GM23248 (cell line): ENCODE measurements around the gene PARK7. TPM values are rescaled to one million over a fixed set of nuclear protein-coding genes. Genes with fewer than 3 reads are reported as not detected.

ENCODE experiments used
- DNase-seq: peaks from one replicate; pipeline ENCODE4 v3.0.0-alpha.2; 2015
- H2AFZ ChIP-seq: fragments of 200-600 bp; sonication (generic); 2 replicates; pipeline ENCODE4 v1.6.1; 2016; ENCODE audit warnings: antibody characterized with exemption
- H3F3A ChIP-seq: fragments of 200-600 bp; sonication (generic); 2 replicates; pipeline ENCODE4 v1.6.1; 2016; ENCODE audit warnings: mild to moderate bottlenecking, antibody characterized with exemption, mixed run types; ENCODE audit not compliant: insufficient read depth
- H3K27ac ChIP-seq: fragments of 200-600 bp; sonication (generic); 2 replicates; pipeline ENCODE4 v1.5.1; 2016; ENCODE audit warnings: mild to moderate bottlenecking
- H3K27me3 ChIP-seq: fragments of 200-600 bp; sonication (generic); replicated peaks from 2 replicates; pipeline ENCODE4 v1.6.1; 2016; ENCODE audit warnings: mild to moderate bottlenecking; ENCODE audit not compliant: insufficient read depth
- H3K36me3 ChIP-seq: fragments of 200-600 bp; sonication (generic); 2 replicates; pipeline ENCODE4 v1.6.1; 2016; ENCODE audit warnings: low read depth, mild to moderate bottlenecking
- H3K4me1 ChIP-seq: fragments of 200-600 bp; sonication (generic); 2 replicates; pipeline ENCODE4 v1.6.1; 2016; ENCODE audit warnings: mild to moderate bottlenecking; ENCODE audit not compliant: insufficient read depth
- H3K4me2 ChIP-seq: fragments of 200-600 bp; sonication (generic); one replicate; pipeline ENCODE4 v1.6.1; 2016; ENCODE audit warnings: mild to moderate bottlenecking; ENCODE audit not compliant: unreplicated experiment
- H3K4me3 ChIP-seq: fragments of 200-600 bp; sonication (generic); 2 replicates; pipeline ENCODE4 v1.5.1; 2016; ENCODE audit warnings: mild to moderate bottlenecking
- H3K79me2 ChIP-seq: fragments of 200-600 bp; sonication (generic); 2 replicates; pipeline ENCODE4 v1.6.1; 2016; ENCODE audit warnings: mild to moderate bottlenecking; ENCODE audit not compliant: insufficient read depth
- H3K9ac ChIP-seq: fragments of 200-600 bp; sonication (generic); 2 replicates; pipeline ENCODE4 v1.6.1; 2016; ENCODE audit warnings: mild to moderate bottlenecking
- H3K9me2 ChIP-seq: fragments of 200-600 bp; sonication (generic); 2 replicates; pipeline ENCODE4 v1.6.1; 2016; ENCODE audit warnings: mixed run types, mild to moderate bottlenecking, moderate library complexity; ENCODE audit not compliant: insufficient read depth
- H3K9me3 ChIP-seq: fragments of 200-600 bp; sonication (generic); one replicate; pipeline ENCODE4 v1.6.1; 2017; ENCODE audit warnings: low read depth
- H4K20me1 ChIP-seq: fragments of 200-600 bp; sonication (generic); 2 replicates; pipeline ENCODE4 v1.6.0; 2016; ENCODE audit not compliant: insufficient read depth
- EZH2 ChIP-seq: fragments of 200-600 bp; sonication (generic); IDR thresholded peaks from 2 replicates; pipeline ENCODE4 v1.6.1; 2018; ENCODE audit warnings: antibody characterized with exemption, mild to moderate bottlenecking; ENCODE audit not compliant: insufficient read depth, poor library complexity, severe bottlenecking
- EZH2phosphoT487 ChIP-seq: fragments of 200-600 bp; sonication (generic); IDR thresholded peaks from 2 replicates; pipeline ENCODE4 v1.6.1; 2018; ENCODE audit warnings: antibody characterized with exemption, moderate library complexity, mild to moderate bottlenecking, low read depth; ENCODE audit not compliant: insufficient read depth
- WGBS, 2 experiments: methylation state at CpG; one replicate each; pipeline ENCODE4 v1.1.6; 2015 to 2017; ENCODE audit warnings: low lambda C conversion rate in 2 of 2, low coverage in 1 of 2; ENCODE audit errors: missing lambda C conversion rate in 2 of 2; 5-methylcytosine and 5-hydroxymethylcytosine counted together
- in situ Hi-C: fragments of 300-500 bp; cut with MboI; formaldehyde crosslinking; loops from 2 replicates; pipeline ENCODE4 v1.15.0; 2020
- polyA plus RNA-seq: library from polyadenylated mRNA; unstranded; fragments of >200 nt; fragmentation: Nextera tagmentation; extraction: Ambion mirVana; gene quantifications from 2 replicates; pipeline ENCODE4 v1.2.1, GENCODE V29; 2016
- total RNA-seq: library from RNA; depleted of rRNA; stranded (reverse); fragments of >200 nt; shearing (Covaris generic); gene quantifications from 2 replicates; pipeline ENCODE4 v1.2.3, GENCODE V29; 2014

The PARK7 gene
- total and polyA plus RNA-seq, 2 experiments from 2014 or later: 191 to 514 TPM

GRCh38 chr1:8015809-8016165 lies 54.3 kb downstream of the PARK7 start:
- TF ChIP-seq EZH2 (no peak), EZH2phosphoT487 (no peak)
- DNase-seq: peak; percentile 33
- H3K79me2 ChIP-seq: peaks cover 76% of the 10 kb centered on the region
- in situ Hi-C loops: no loop called here
- H3K27me3 ChIP-seq: no peaks in the 10 kb centered on the region
- peak overlapping the region; percentile 39 for H3K9ac ChIP-seq
- 0 out of 2 replicates have a peak overlapping the region, but pooled peaks have one; percentile 3 for H3K4me3 ChIP-seq
- H2AFZ ChIP-seq: no peak overlapping the region
- H3K4me1 ChIP-seq: peaks cover 65% of the 10 kb centered on the region
- H3K27ac ChIP-seq: peak overlapping the region; percentile 54
- H4K20me1 ChIP-seq: no peaks in the 10 kb centered on the region
- H3F3A ChIP-seq: peaks cover 98% of the 10 kb centered on the region
- H3K9me3 ChIP-seq: no peaks in the 10 kb centered on the region
- 49 to 56% methylated on average over 2 of the region's 2 CpGs for WGBS, 2 experiments
- H3K4me2 ChIP-seq: peak overlapping the region; percentile 40
- peaks cover 28% of the 10 kb centered on the region for H3K36me3 ChIP-seq
- H3K9me2 ChIP-seq: no peaks in the 10 kb centered on the region

- H3K9ac ChIP-seq: no peak overlapping the region
- no peak for DNase-seq
- peaks cover 79% of the 10 kb centered on the region for H3K79me2 ChIP-seq
- H2AFZ ChIP-seq: no peak overlapping the region
- in situ Hi-C loops: no loop called here
- H3K27me3 ChIP-seq: no peaks in the 10 kb centered on the region
- H3K36me3 ChIP-seq: peaks cover 22% of the 10 kb centered on the region
- H3K4me2 ChIP-seq: peak overlapping the region; percentile 40
- H3K9me2 ChIP-seq: no peaks in the 10 kb centered on the region
- H3F3A ChIP-seq: peaks cover 99% of the 10 kb centered on the region
- H3K9me3 ChIP-seq: no peaks in the 10 kb centered on the region
- peaks cover 71% of the 10 kb centered on the region for H3K4me1 ChIP-seq
- 38 to 42% methylated on average over 4 of the region's 4 CpGs for WGBS, 2 experiments
- TF ChIP-seq EZH2phosphoT487: no peak
- no peak for TF ChIP-seq EZH2
- no peaks in the 10 kb centered on the region for H4K20me1 ChIP-seq
- H3K4me3 ChIP-seq: no peak overlapping the region
- H3K27ac ChIP-seq: no peak overlapping the region
Observed at GRCh38 chr1:8016210-8016894, 54.8 kb downstream of the PARK7 start.

GRCh38 chr1:8016895-8017241 lies 55.4 kb downstream of the PARK7 start:
- peaks cover 97% of the 10 kb centered on the region for H3F3A ChIP-seq
- H3K4me1 ChIP-seq: peaks cover 73% of the 10 kb centered on the region
- H3K4me2 ChIP-seq: peak overlapping the region; percentile 43
- 0 out of 2 replicates have a peak overlapping the region, but pooled peaks have one; percentile 10 for H3K9ac ChIP-seq
- no peaks in the 10 kb centered on the region for H3K27me3 ChIP-seq
- TF ChIP-seq EZH2 (no peak), EZH2phosphoT487 (no peak)
- DNase-seq: no peak
- H2AFZ ChIP-seq: no peak overlapping the region
- no peaks in the 10 kb centered on the region for H3K9me2 ChIP-seq
- peaks cover 17% of the 10 kb centered on the region for H3K36me3 ChIP-seq
- no peaks in the 10 kb centered on the region for H4K20me1 ChIP-seq
- in situ Hi-C loops: no loop called here
- no peak overlapping the region for H3K27ac ChIP-seq
- H3K4me3 ChIP-seq: no peak overlapping the region
- H3K79me2 ChIP-seq: peaks cover 80% of the 10 kb centered on the region
- H3K9me3 ChIP-seq: no peaks in the 10 kb centered on the region

GRCh38 chr1:8017495-8018197 lies 56.1 kb downstream of the PARK7 start:
- peaks cover 76% of the 10 kb centered on the region for H3K4me1 ChIP-seq
- H2AFZ ChIP-seq: no peak overlapping the region
- peaks cover 96% of the 10 kb centered on the region for H3F3A ChIP-seq
- peaks cover 80% of the 10 kb centered on the region for H3K79me2 ChIP-seq
- no peaks in the 10 kb centered on the region for H4K20me1 ChIP-seq
- H3K9me3 ChIP-seq: no peaks in the 10 kb centered on the region
- DNase-seq: peak; percentile 64
- H3K9me2 ChIP-seq: no peaks in the 10 kb centered on the region
- peak; percentile 87 for TF ChIP-seq EZH2phosphoT487
- no peak for TF ChIP-seq EZH2
- whole genome bisulfite sequencing, 2 experiments: 9 to 11% methylated on average over 5 of the region's 5 CpGs
- H3K27ac ChIP-seq: peak overlapping the region; percentile 15
- peaks cover 9% of the 10 kb centered on the region for H3K36me3 ChIP-seq
- no peaks in the 10 kb centered on the region for H3K27me3 ChIP-seq
- H3K9ac ChIP-seq: 0 out of 2 replicates have a peak overlapping the region, but pooled peaks have one; percentile 10
- H3K4me2 ChIP-seq: peak overlapping the region; percentile 43
- in situ Hi-C loops: no loop called here
- H3K4me3 ChIP-seq: peak overlapping the region; percentile 13
